ENCODE measurements around the gene USH2A.
"Not testable (repeated sequence)": the region's sequence is repeated elsewhere in the genome, so short reads cannot be mapped to it uniquely, and the experiment has no call there.

DNA sequence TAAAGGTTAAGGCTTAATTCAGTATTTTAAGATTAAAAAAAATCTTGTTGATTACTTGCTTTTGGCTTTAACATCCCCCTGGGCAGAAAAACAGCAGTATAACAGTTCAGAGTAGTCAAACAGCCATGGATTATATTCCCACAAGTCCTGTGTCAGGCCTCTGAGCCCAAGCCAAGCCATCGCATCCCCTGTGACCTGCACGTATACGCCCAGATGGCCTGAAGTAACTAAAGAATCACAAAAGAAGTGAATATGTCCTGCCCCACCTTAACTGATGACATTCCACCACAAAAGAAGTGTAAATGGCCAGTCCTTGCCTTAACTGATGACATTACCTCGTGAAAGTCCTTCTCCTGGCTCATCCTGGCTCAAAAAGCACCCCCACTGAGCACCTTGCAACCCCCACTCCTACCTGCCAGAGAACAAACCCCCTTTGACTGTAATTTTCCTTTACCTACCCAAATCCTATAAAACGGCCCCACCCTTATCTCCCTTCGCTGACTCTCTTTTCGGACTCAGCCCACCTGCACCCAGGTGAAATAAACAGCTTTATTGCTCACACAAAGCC lies 277.7 kb downstream of the USH2A start:
- TF ChIP-seq POLR2A, POLR2AphosphoS5, EP300 (IDR thresholded peaks at IDR 0.05): not testable (repeated sequence)
- TF ChIP-seq, protein P1, sequence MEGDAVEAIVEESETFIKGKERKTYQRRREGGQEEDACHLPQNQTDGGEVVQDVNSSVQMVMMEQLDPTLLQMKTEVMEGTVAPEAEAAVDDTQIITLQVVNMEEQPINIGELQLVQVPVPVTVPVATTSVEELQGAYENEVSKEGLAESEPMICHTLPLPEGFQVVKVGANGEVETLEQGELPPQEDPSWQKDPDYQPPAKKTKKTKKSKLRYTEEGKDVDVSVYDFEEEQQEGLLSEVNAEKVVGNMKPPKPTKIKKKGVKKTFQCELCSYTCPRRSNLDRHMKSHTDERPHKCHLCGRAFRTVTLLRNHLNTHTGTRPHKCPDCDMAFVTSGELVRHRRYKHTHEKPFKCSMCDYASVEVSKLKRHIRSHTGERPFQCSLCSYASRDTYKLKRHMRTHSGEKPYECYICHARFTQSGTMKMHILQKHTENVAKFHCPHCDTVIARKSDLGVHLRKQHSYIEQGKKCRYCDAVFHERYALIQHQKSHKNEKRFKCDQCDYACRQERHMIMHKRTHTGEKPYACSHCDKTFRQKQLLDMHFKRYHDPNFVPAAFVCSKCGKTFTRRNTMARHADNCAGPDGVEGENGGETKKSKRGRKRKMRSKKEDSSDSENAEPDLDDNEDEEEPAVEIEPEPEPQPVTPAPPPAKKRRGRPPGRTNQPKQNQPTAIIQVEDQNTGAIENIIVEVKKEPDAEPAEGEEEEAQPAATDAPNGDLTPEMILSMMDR (IDR thresholded peaks at IDR 0.05) = not testable (repeated sequence)
